Gastrocnemius medialis (tissue), 4 donors: ENCODE data around the gene HELZ2. TPM values are rescaled to one million over a fixed set of nuclear protein-coding genes. Genes with fewer than 3 reads are reported as not detected.

Source experiments
- ATAC-seq, 2 donors: fragments of 150-250 bp; one replicate each; pipeline ENCODE4 v1.9.1; 2016
- DNase-seq, 2 donors: peaks; one replicate each; pipeline ENCODE4 v3.0.0-alpha.2; 2019
- H3K27ac ChIP-seq, 4 donors: fragments of 200-600 bp; sonication (generic); 1 replicate in 1 of 4; 2 replicates in 3 of 4; pipeline ENCODE4 v1.5.1; 2016 to 2018; ENCODE audit warnings: mild to moderate bottlenecking in 2 of 4, moderate library complexity in 1 of 4
- H3K27me3 ChIP-seq, 3 donors: fragments of 200-600 bp; sonication (generic) in 2 of 3; 1 replicate in 1 of 3; 2 replicates in 2 of 3; pipeline versions ENCODE4 v1.5.1 to v1.6.0; 2016 to 2019; ENCODE audit warnings: mild to moderate bottlenecking in 1 of 3, moderate library complexity in 1 of 3
- H3K36me3 ChIP-seq, 2 donors: fragments of 200-600 bp; sonication (generic) in 1 of 2; one replicate each; pipeline ENCODE4 v1.5.1; 2017 to 2018
- H3K4me1 ChIP-seq, 2 donors: fragments of 200-600 bp; sonication (generic) in 1 of 2; one replicate each; pipeline ENCODE4 v1.5.1; 2016 to 2017; ENCODE audit warnings: mild to moderate bottlenecking in 2 of 2
- H3K4me3 ChIP-seq, 4 donors: fragments of 200-600 bp; sonication (generic) in 3 of 4; 1 replicate in 1 of 4; 2 replicates in 3 of 4; pipeline ENCODE4 v1.5.1; 2016 to 2019; ENCODE audit warnings: mild to moderate bottlenecking in 2 of 4
- H3K9me3 ChIP-seq, 3 donors: fragments of 200-600 bp; sonication (generic) in 2 of 3; 1 replicate in 1 of 3; 2 replicates in 2 of 3; pipeline ENCODE4 v1.5.1; 2016 to 2019
- CTCF ChIP-seq, 5 experiments: fragments of 450-650 bp in 3 of 5; fragments of 200-600 bp in 2 of 5; sonication (generic) in 2 of 5; IDR thresholded peaks in 4 of 5; conservative IDR thresholded peaks in 1 of 5; 1 replicate in 4 of 5; 2 replicates in 1 of 5; pipeline ENCODE4 v1.5.1; 2016 to 2019; ENCODE audit warnings: antibody characterized with exemption in 5 of 5, mild to moderate bottlenecking in 3 of 5, moderate library complexity in 3 of 5
- POLR2A ChIP-seq, 2 donors: fragments of 450-650 bp; IDR thresholded peaks; one replicate each; pipeline ENCODE4 v1.6.1; 2017; ENCODE audit warnings: antibody characterized with exemption in 2 of 2, mild to moderate bottlenecking in 2 of 2, moderate library complexity in 2 of 2
- in situ Hi-C, 4 donors: fragments of 200-750 bp; cut with MboI; loops; one replicate each; pipeline versions ENCODE4 v1.15.0 to v1.8.0; 2017; ENCODE audit warnings: low sequenced_read_pairs in 4 of 4
- intact Hi-C: fragments of 100-400 bp; cut with DNase I; formaldehyde crosslinking; loops from one replicate; pipeline ENCODE4 v1.15.1; 2023; ENCODE audit warnings: low total_unique reads
- total RNA-seq, 4 donors: library from RNA; depleted of rRNA; stranded (reverse); fragments of >200 nt; gene quantifications; one replicate each; pipeline versions ENCODE4 v1.1.0 to v1.2.3, GENCODE V29; 2016

HELZ2 gene
- total RNA-seq, 4 donors from 2014 or later: 1.7 to 6.2 (median 3.6) TPM

- no peak for DNase-seq
- no peaks in the 10 kb centered on the region for H3K27me3 ChIP-seq
- no peaks in the 10 kb centered on the region for H3K4me1 ChIP-seq
- in situ Hi-C loops: no loop called here
- TF ChIP-seq CTCF (IDR thresholded peaks at IDR 0.05 in 4 of 5, conservative IDR thresholded peaks at IDR 0.05 in 1 of 5): no peak
- no peak for TF ChIP-seq POLR2A (IDR thresholded peaks at IDR 0.05)
- ATAC-seq: no peak
- H3K9me3 ChIP-seq: no peaks in the 10 kb centered on the region
- intact Hi-C loops: no loop called here
- H3K4me3 ChIP-seq: no peak overlapping the region
- H3K36me3 ChIP-seq: peaks cover 0 to 69% of the 10 kb centered on the region in 2 donors
- H3K27ac ChIP-seq: no peak overlapping the region
These were observed 23.8 kb upstream of the HELZ2 start for GRCh38 chr20:63597651-63598478.

GRCh38 chr20:63596423-63596822 is 22.4 kb upstream of the HELZ2 start:
- Histone ChIP-seq H3K36me3 (peaks cover 0 to 69% of the 10 kb centered on the region in 2 donors), H3K27me3 (no peaks in the 10 kb centered on the region), H3K27ac (no peak overlapping the region), H3K4me3 (no peak overlapping the region), H3K4me1 (no peaks in the 10 kb centered on the region), H3K9me3 (no peaks in the 10 kb centered on the region)
- no peak for TF ChIP-seq CTCF (IDR thresholded peaks at IDR 0.05 in 4 of 5, conservative IDR thresholded peaks at IDR 0.05 in 1 of 5)
- no peak for TF ChIP-seq POLR2A (IDR thresholded peaks at IDR 0.05)
- intact Hi-C loops (no loop called here), in situ Hi-C loops (no loop called here)
- DNase-seq (no peak), ATAC-seq (no peak)

- H3K27ac ChIP-seq: no peak overlapping the region
- no peaks in the 10 kb centered on the region for H3K27me3 ChIP-seq
- in situ Hi-C loops (no loop called here), intact Hi-C loops (no loop called here)
- DNase-seq: no peak
- H3K4me1 ChIP-seq: no peaks in the 10 kb centered on the region
- peaks cover 0 to 67% of the 10 kb centered on the region in 2 donors for H3K36me3 ChIP-seq
- no peak for ATAC-seq
- no peaks in the 10 kb centered on the region for H3K9me3 ChIP-seq
- no peak overlapping the region for H3K4me3 ChIP-seq
- TF ChIP-seq POLR2A (IDR thresholded peaks at IDR 0.05): no peak
- TF ChIP-seq CTCF (IDR thresholded peaks at IDR 0.05 in 4 of 5, conservative IDR thresholded peaks at IDR 0.05 in 1 of 5): no peak
These were observed 21.5 kb upstream of the HELZ2 start for GRCh38 chr20:63595416-63596127.

GRCh38 chr20:63594043-63594561 is 20.1 kb upstream of the HELZ2 start:
- H3K27ac ChIP-seq: no peak overlapping the region

More at GRCh38 chr20:63594043-63594561, 20.1 kb upstream of the HELZ2 start:
- peak in 1 of 2 donors; percentile 61 for ATAC-seq
- intact Hi-C loops (no loop called here), in situ Hi-C loops (no loop called here)
- TF ChIP-seq CTCF (IDR thresholded peaks at IDR 0.05 in 4 of 5, conservative IDR thresholded peaks at IDR 0.05 in 1 of 5) (no peak), POLR2A (IDR thresholded peaks at IDR 0.05) (no peak)
- H3K4me3 ChIP-seq: no peak overlapping the region
- H3K4me1 ChIP-seq: no peaks in the 10 kb centered on the region
- H3K27me3 ChIP-seq: no peaks in the 10 kb centered on the region
- DNase-seq: no peak
- H3K9me3 ChIP-seq: no peaks in the 10 kb centered on the region
- H3K36me3 ChIP-seq: peaks cover 0 to 72% of the 10 kb centered on the region in 2 donors
